Sigmoid colon (tissue), 4 donors: ENCODE measurements around the gene NOS3.

Source experiments
- CTCF ChIP-seq, 4 experiments: fragments of 450-650 bp in 3 of 4; fragments of 200-600 bp in 1 of 4; IDR thresholded peaks; one replicate each; pipeline ENCODE4 v1.5.1; 2016 to 2019; ENCODE audit warnings: antibody characterized with exemption in 4 of 4, mild to moderate bottlenecking in 3 of 4, moderate library complexity in 2 of 4
- EP300 ChIP-seq, 4 donors: sonication (generic); formaldehyde crosslinking; IDR thresholded peaks; one replicate each; pipeline ENCODE4 v1.6.1; 2017; ENCODE audit warnings: antibody characterized with exemption in 4 of 4
- POLR2A ChIP-seq, 2 donors: fragments of 450-650 bp; IDR thresholded peaks; one replicate each; pipeline ENCODE4 v1.6.1; 2016; ENCODE audit warnings: antibody characterized with exemption in 2 of 2, mild to moderate bottlenecking in 2 of 2, moderate library complexity in 2 of 2

- TF ChIP-seq POLR2A (IDR thresholded peaks at IDR 0.05) (no peak), CTCF (IDR thresholded peaks at IDR 0.05) (no peak), EP300 (IDR thresholded peaks at IDR 0.05) (no peak)
Observed at GRCh38 chr7:150968734-150969372, 22.0 kb upstream of the NOS3 start.
